ACC112 (cell line): ENCODE data around the gene PLB1.

Source experiments
- H2AFZ ChIP-seq: fragments of 200-600 bp; sonication (generic); one replicate; pipeline ENCODE4 v1.6.0; 2017; ENCODE audit warnings: antibody characterized with exemption, low read length; ENCODE audit not compliant: unreplicated experiment
- H3K27ac ChIP-seq: fragments of 200-600 bp; sonication (generic); 2 replicates; pipeline ENCODE4 v1.5.1; 2014; ENCODE audit warnings: low read depth, mild to moderate bottlenecking, antibody characterized with exemption, low read length, moderate library complexity
- H3K27me3 ChIP-seq: fragments of 200-600 bp; sonication (generic); 2 replicates; pipeline ENCODE4 v1.6.1; 2014; ENCODE audit warnings: mild to moderate bottlenecking, antibody characterized with exemption, low read length, moderate library complexity, mixed read lengths; ENCODE audit not compliant: insufficient read depth
- H3K36me3 ChIP-seq: fragments of 200-600 bp; sonication (generic); 2 replicates; pipeline ENCODE4 v1.6.1; 2016; ENCODE audit warnings: mild to moderate bottlenecking, antibody characterized with exemption, low read length, moderate library complexity, mixed read lengths; ENCODE audit not compliant: insufficient read depth
- H3K4me1 ChIP-seq: fragments of 200-600 bp; sonication (generic); one replicate; pipeline ENCODE4 v1.6.1; 2016; ENCODE audit warnings: low read length, mixed read lengths; ENCODE audit not compliant: insufficient read depth, unreplicated experiment, control insufficient read depth
- H3K4me3 ChIP-seq: fragments of 200-600 bp; sonication (generic); 2 replicates; pipeline ENCODE4 v1.5.1; 2014; ENCODE audit warnings: mild to moderate bottlenecking, low read depth, low read length
- H3K79me2 ChIP-seq: fragments of 200-600 bp; sonication (generic); one replicate; pipeline ENCODE4 v1.6.0; 2016; ENCODE audit warnings: low read length; ENCODE audit not compliant: control insufficient read depth, unreplicated experiment, insufficient read depth

PLB1 gene

GRCh38 chr2:28621172-28622100, 125.6 kb downstream of the PLB1 start:
- H3K4me1 ChIP-seq = peaks cover 13% of the 10 kb centered on the region
- H3K27ac ChIP-seq = peak overlapping the region; percentile 88
- peak overlapping the region; percentile 32; the same call in 1 of the 2 replicates for H3K4me3 ChIP-seq

GRCh38 chr2:28622101-28622499, 126.2 kb downstream of the PLB1 start:
- Histone ChIP-seq H3K27me3 (no peaks in the 10 kb centered on the region), H3K4me3 (0 out of 2 replicates have a peak overlapping the region, but pooled peaks have one; percentile 32), H3K36me3 (no peaks in the 10 kb centered on the region), H2AFZ (peak overlapping the region; percentile 44), H3K4me1 (peaks cover 13% of the 10 kb centered on the region), H3K27ac (peak overlapping the region; percentile 88), H3K79me2 (no peaks in the 10 kb centered on the region)

More at GRCh38 chr2:28621172-28622100, 125.6 kb downstream of the PLB1 start:
- no peaks in the 10 kb centered on the region for H3K79me2 ChIP-seq
- no peaks in the 10 kb centered on the region for H3K27me3 ChIP-seq
- peak overlapping the region; percentile 44 for H2AFZ ChIP-seq
- no peaks in the 10 kb centered on the region for H3K36me3 ChIP-seq

- Histone ChIP-seq H3K79me2 (no peaks in the 10 kb centered on the region), H3K4me3 (no peak overlapping the region), H3K4me1 (peaks cover 13% of the 10 kb centered on the region), H2AFZ (no peak overlapping the region), H3K36me3 (no peaks in the 10 kb centered on the region), H3K27me3 (no peaks in the 10 kb centered on the region), H3K27ac (no peak overlapping the region)
Observed at GRCh38 chr2:28623582-28624405, 127.9 kb downstream of the PLB1 start.

- Histone ChIP-seq H3K79me2 (no peaks in the 10 kb centered on the region), H3K4me1 (peaks cover 13% of the 10 kb centered on the region), H3K36me3 (no peaks in the 10 kb centered on the region), H2AFZ (no peak overlapping the region), H3K27me3 (no peaks in the 10 kb centered on the region), H3K4me3 (no peak overlapping the region), H3K27ac (no peak overlapping the region)
Observed at GRCh38 chr2:28624436-28624792, 128.6 kb downstream of the PLB1 start.

GRCh38 chr2:28624793-28625701, 129.2 kb downstream of the PLB1 start:
- H3K27ac ChIP-seq = no peak overlapping the region
- H3K79me2 ChIP-seq = no peaks in the 10 kb centered on the region
- peaks cover 13% of the 10 kb centered on the region for H3K4me1 ChIP-seq
- H3K36me3 ChIP-seq = no peaks in the 10 kb centered on the region
- no peaks in the 10 kb centered on the region for H3K27me3 ChIP-seq
- H2AFZ ChIP-seq = no peak overlapping the region
- no peak overlapping the region for H3K4me3 ChIP-seq

GRCh38 chr2:28626376-28626775, 130.5 kb downstream of the PLB1 start:
- Histone ChIP-seq H2AFZ (no peak overlapping the region), H3K36me3 (no peaks in the 10 kb centered on the region), H3K27ac (no peak overlapping the region), H3K4me3 (no peak overlapping the region), H3K79me2 (no peaks in the 10 kb centered on the region), H3K4me1 (peaks cover 6% of the 10 kb centered on the region), H3K27me3 (no peaks in the 10 kb centered on the region)

- H3K4me3 ChIP-seq = no peak overlapping the region
- peaks cover 2% of the 10 kb centered on the region for H3K4me1 ChIP-seq
- H2AFZ ChIP-seq = no peak overlapping the region
- no peak overlapping the region for H3K27ac ChIP-seq
- no peaks in the 10 kb centered on the region for H3K36me3 ChIP-seq
- no peaks in the 10 kb centered on the region for H3K27me3 ChIP-seq
- no peaks in the 10 kb centered on the region for H3K79me2 ChIP-seq
Observed at GRCh38 chr2:28626891-28627421, 131.1 kb downstream of the PLB1 start.

- H3K27me3 ChIP-seq = no peaks in the 10 kb centered on the region
- H3K79me2 ChIP-seq = no peaks in the 10 kb centered on the region
- no peaks in the 10 kb centered on the region for H3K36me3 ChIP-seq
- no peak overlapping the region for H2AFZ ChIP-seq
- no peak overlapping the region for H3K4me3 ChIP-seq
- H3K4me1 ChIP-seq = no peaks in the 10 kb centered on the region
- no peak overlapping the region for H3K27ac ChIP-seq
Observed at GRCh38 chr2:28627722-28628480, 132.0 kb downstream of the PLB1 start.

GRCh38 chr2:28628506-28628905, 132.6 kb downstream of the PLB1 start:
- Histone ChIP-seq H3K4me1 (no peaks in the 10 kb centered on the region), H3K79me2 (no peaks in the 10 kb centered on the region), H3K27ac (no peak overlapping the region), H3K4me3 (no peak overlapping the region), H3K27me3 (no peaks in the 10 kb centered on the region), H2AFZ (no peak overlapping the region), H3K36me3 (no peaks in the 10 kb centered on the region)
